Ascending aorta (tissue), 2 donors: ENCODE results near the gene SPINK2. TPM values are rescaled to one million over a fixed set of nuclear protein-coding genes. Genes with fewer than 3 reads are reported as not detected.

ENCODE experiments used
- DNase-seq, 2 donors: peaks; one replicate each; pipeline ENCODE4 v3.0.0-alpha.2; 2019; ENCODE audit warnings: low spot score in 2 of 2
- H3K27ac ChIP-seq, 2 donors: fragments of 200-600 bp; sonication (generic); one replicate each; pipeline ENCODE4 v1.5.1; 2016 to 2017; ENCODE audit warnings: mild to moderate bottlenecking in 1 of 2
- H3K27me3 ChIP-seq: fragments of 200-600 bp; sonication (generic); one replicate; pipeline ENCODE4 v1.5.1; 2017
- H3K36me3 ChIP-seq, 2 donors: fragments of 200-600 bp; sonication (generic); one replicate each; pipeline ENCODE4 v1.5.1; 2016
- H3K4me1 ChIP-seq, 2 donors: fragments of 200-600 bp; sonication (generic); one replicate each; pipeline ENCODE4 v1.5.1; 2016 to 2017; ENCODE audit warnings: mild to moderate bottlenecking in 1 of 2
- H3K4me3 ChIP-seq, 2 donors: fragments of 200-600 bp; sonication (generic); one replicate each; pipeline ENCODE4 v1.5.1; 2016 to 2017; ENCODE audit warnings: mild to moderate bottlenecking in 1 of 2
- H3K9me3 ChIP-seq, 2 donors: fragments of 200-600 bp; sonication (generic); one replicate each; pipeline ENCODE4 v1.5.1; 2016
- intact Hi-C: fragments of 100-400 bp; cut with DNase I; formaldehyde crosslinking; loops from one replicate; pipeline ENCODE4 v1.15.1; 2023
- total RNA-seq: library from RNA; depleted of rRNA; stranded (reverse); fragments of >200 nt; gene quantifications from one replicate; pipeline ENCODE4 v1.1.0, GENCODE V29; 2016
- TF ChIP-seq, protein P1 (sequence below), 3 experiments: fragments of 200-600 bp in 2 of 3; fragments of 450-650 bp in 1 of 3; sonication (generic) in 2 of 3; IDR thresholded peaks; one replicate each; pipeline ENCODE4 v1.5.1; 2016 to 2019; ENCODE audit warnings: antibody characterized with exemption in 3 of 3, mild to moderate bottlenecking in 1 of 3, moderate library complexity in 1 of 3

SPINK2 gene
- total RNA-seq, 1 donor from 2014 or later, result not detected

DNA sequence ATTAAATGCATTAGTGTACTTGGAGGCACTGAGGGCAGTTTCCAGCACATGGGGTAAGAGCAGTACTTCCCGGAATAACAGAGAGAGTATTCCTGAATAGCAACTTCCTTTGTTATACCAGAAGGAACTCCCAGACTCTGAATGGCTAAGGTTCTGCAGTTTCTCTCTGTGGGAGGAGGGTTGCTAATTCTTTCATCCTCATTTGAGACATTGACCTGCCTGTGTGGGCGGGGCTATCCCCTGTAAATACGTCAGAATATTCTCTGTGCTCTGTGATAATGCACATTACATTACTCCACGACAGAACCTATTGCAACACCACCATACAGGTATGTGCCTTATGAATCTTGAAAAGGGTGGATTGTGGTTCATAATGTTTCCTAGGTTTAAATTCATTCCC is 52.7 kb downstream of the SPINK2 start:
- Histone ChIP-seq H3K4me3 (no peak overlapping the region), H3K4me1 (no peaks in the 10 kb centered on the region), H3K27ac (no peak overlapping the region), H3K27me3 (no peaks in the 10 kb centered on the region), H3K36me3 (no peaks in the 10 kb centered on the region), H3K9me3 (no peaks in the 10 kb centered on the region)
- TF ChIP-seq, protein P1, sequence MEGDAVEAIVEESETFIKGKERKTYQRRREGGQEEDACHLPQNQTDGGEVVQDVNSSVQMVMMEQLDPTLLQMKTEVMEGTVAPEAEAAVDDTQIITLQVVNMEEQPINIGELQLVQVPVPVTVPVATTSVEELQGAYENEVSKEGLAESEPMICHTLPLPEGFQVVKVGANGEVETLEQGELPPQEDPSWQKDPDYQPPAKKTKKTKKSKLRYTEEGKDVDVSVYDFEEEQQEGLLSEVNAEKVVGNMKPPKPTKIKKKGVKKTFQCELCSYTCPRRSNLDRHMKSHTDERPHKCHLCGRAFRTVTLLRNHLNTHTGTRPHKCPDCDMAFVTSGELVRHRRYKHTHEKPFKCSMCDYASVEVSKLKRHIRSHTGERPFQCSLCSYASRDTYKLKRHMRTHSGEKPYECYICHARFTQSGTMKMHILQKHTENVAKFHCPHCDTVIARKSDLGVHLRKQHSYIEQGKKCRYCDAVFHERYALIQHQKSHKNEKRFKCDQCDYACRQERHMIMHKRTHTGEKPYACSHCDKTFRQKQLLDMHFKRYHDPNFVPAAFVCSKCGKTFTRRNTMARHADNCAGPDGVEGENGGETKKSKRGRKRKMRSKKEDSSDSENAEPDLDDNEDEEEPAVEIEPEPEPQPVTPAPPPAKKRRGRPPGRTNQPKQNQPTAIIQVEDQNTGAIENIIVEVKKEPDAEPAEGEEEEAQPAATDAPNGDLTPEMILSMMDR (IDR thresholded peaks at IDR 0.05), result no peak
- intact Hi-C loops, result no loop called here
- DNase-seq, result no peak

DNA sequence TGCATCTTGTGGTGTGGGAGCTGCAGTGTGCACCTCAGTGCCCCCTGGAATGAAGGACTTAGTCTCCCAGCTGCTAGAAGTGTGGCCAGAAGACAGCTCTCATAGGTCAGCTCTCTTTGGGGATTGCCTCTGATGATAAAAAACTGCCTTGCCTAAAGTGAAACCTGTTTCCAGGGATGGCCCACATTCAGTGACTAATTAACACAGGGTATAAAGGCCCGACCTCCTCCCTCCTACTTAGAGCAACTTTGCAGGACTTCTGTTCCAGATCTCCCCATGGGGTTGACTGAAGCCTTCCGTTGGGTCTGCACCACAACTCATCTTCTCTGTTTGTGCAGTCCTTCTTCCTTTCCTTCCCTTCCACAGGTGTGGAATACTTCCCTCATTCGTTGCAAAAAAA is 53.2 kb downstream of the SPINK2 start:
- Histone ChIP-seq H3K4me1 (no peaks in the 10 kb centered on the region), H3K27ac (no peak overlapping the region), H3K36me3 (no peaks in the 10 kb centered on the region), H3K27me3 (no peaks in the 10 kb centered on the region), H3K4me3 (no peak overlapping the region), H3K9me3 (no peaks in the 10 kb centered on the region)
- intact Hi-C loops, result no loop called here
- DNase-seq, result no peak
- TF ChIP-seq, protein P1 (IDR thresholded peaks at IDR 0.05), result no peak

DNA sequence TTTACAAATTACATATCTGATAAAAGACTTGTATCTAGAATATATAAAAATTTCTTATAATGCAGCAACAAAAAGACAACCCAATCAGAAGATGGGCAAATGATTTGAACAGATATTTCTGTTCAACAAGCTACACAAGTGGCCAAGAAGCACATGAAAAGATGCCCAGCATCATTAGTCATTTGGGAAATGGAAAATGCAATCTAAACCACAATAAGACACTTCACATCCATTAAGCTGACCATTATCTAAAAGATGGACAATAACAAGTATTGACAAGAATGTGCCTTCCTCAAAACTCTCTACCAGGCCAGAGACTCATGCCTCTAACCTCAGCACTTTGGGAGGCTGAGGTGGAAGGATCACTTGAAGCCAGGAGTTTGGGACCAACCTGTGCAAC is 53.9 kb downstream of the SPINK2 start:
- Histone ChIP-seq H3K27me3 (no peaks in the 10 kb centered on the region), H3K4me1 (no peaks in the 10 kb centered on the region), H3K27ac (no peak overlapping the region), H3K4me3 (no peak overlapping the region), H3K9me3 (no peaks in the 10 kb centered on the region), H3K36me3 (no peaks in the 10 kb centered on the region)
- no peak for DNase-seq
- intact Hi-C loops, result no loop called here
- TF ChIP-seq, protein P1 (IDR thresholded peaks at IDR 0.05), result no peak

DNA sequence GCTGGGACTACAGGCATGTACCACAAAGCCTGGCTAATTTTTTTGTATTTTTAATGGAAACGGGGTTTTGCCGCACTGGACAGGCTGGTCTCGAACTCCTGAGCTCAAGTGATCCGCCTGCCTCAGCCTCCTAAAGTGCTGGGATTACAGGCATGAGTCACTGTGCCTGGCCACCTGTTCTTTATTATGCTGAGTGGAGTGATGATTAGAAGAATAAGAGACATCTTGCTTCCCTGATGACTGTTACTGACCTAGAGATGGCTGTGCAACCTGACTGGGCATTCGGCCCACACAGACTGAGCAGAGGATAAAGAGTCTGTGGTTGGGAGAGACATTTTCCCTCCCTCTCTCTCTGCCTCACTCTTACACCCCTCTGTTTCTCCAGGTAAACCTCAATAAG is 56.7 kb downstream of the SPINK2 start:
- no peaks in the 10 kb centered on the region for H3K36me3 ChIP-seq
- intact Hi-C loops, result no loop called here
- H3K27me3 ChIP-seq, result no peaks in the 10 kb centered on the region
- no peak overlapping the region for H3K27ac ChIP-seq
- TF ChIP-seq, protein P1 (IDR thresholded peaks at IDR 0.05), result no peak
- DNase-seq, result no peak
- no peak overlapping the region for H3K4me3 ChIP-seq
- no peaks in the 10 kb centered on the region for H3K4me1 ChIP-seq
- no peaks in the 10 kb centered on the region for H3K9me3 ChIP-seq

DNA sequence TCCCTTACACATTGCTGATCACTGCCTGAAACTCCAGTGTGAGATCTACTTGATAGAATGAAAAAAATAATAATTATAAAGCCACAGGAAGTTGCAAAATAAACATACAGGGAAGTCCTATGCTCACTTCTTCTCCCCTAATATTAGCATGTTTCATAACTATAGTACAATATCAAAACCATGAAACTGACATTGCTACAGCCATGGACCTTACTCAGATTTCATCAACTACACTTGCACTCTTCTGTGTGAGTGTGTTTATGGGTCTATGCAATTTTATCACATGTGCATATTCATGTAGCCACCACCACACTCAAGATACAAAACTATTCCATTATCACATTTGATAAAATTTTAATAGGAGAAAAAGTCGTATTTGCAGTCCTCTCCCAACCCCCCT is 57.3 kb downstream of the SPINK2 start:
- TF ChIP-seq, protein P1 (IDR thresholded peaks at IDR 0.05), result no peak
- intact Hi-C loops, result no loop called here

More for the DNA sequence above, 57.3 kb downstream of the SPINK2 start:
- Histone ChIP-seq H3K4me3 (no peak overlapping the region), H3K27me3 (no peaks in the 10 kb centered on the region), H3K36me3 (no peaks in the 10 kb centered on the region), H3K9me3 (no peaks in the 10 kb centered on the region), H3K4me1 (no peaks in the 10 kb centered on the region), H3K27ac (no peak overlapping the region)
- no peak for DNase-seq
